ES-I3 (cell line): ENCODE measurements around the gene LPAR3.
"Not testable (repeated sequence)": the region's sequence is repeated elsewhere in the genome, so short reads cannot be mapped to it uniquely, and the experiment has no call there.

Experiments used
- H3K36me3 ChIP-seq: 2 replicates; pipeline ENCODE4 v1.6.1; 2013; ENCODE audit warnings: mild to moderate bottlenecking, low read length, control low read depth, moderate library complexity; ENCODE audit not compliant: insufficient read depth
- H3K4me1 ChIP-seq: 2 replicates; pipeline ENCODE4 v1.6.1; 2013; ENCODE audit warnings: mild to moderate bottlenecking, control low read depth, low read length; ENCODE audit not compliant: insufficient read depth
- H3K9ac ChIP-seq: 2 replicates; pipeline ENCODE4 v1.6.1; 2013; ENCODE audit warnings: low read depth, mild to moderate bottlenecking, low read length, moderate library complexity
- H3K9me3 ChIP-seq: 2 replicates; pipeline ENCODE4 v1.6.1; 2013; ENCODE audit warnings: mild to moderate bottlenecking, low read length, moderate library complexity; ENCODE audit not compliant: control insufficient read depth, insufficient read depth

LPAR3 gene

DNA sequence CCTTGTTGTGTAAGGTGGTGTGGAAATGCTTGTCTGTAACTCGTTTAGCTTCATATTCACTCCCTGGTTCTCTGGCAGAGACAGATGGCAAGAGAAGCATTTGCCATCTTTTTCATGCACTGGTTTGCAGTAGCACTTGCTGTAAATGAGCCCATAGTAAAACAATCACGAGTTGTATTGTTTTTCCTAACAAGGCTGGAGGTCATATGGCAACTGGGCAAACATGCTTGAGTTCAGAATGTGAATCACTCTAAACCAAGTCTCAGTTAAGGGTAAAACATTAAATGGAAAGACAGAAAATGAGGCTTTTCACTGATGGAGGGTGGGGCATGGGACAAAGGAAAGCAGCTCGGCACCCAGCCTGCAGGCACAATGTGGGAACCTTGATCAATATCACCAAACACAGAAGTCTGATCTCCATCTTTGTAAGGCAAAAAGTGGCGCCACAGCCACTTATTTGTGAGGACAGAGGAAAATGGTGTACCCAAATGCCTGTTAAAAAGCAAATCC lies 26.5 kb upstream of the LPAR3 start:
- Histone ChIP-seq H3K4me1 (0 out of 2 replicates have a peak, but pooled peaks cover 3% of the 10 kb centered on the region), H3K36me3 (no peaks in the 10 kb centered on the region), H3K9ac (no peak overlapping the region)

GRCh38 chr1:84918726-84919336 lies 25.8 kb upstream of the LPAR3 start:
- H3K4me1 ChIP-seq = 0 out of 2 replicates have a peak, but pooled peaks cover 3% of the 10 kb centered on the region
- H3K9ac ChIP-seq = no peak overlapping the region
- H3K9me3 ChIP-seq = no peaks in the 10 kb centered on the region
- no peaks in the 10 kb centered on the region for H3K36me3 ChIP-seq

More for the DNA sequence above, 26.5 kb upstream of the LPAR3 start:
- H3K9me3 ChIP-seq = no peaks in the 10 kb centered on the region

DNA sequence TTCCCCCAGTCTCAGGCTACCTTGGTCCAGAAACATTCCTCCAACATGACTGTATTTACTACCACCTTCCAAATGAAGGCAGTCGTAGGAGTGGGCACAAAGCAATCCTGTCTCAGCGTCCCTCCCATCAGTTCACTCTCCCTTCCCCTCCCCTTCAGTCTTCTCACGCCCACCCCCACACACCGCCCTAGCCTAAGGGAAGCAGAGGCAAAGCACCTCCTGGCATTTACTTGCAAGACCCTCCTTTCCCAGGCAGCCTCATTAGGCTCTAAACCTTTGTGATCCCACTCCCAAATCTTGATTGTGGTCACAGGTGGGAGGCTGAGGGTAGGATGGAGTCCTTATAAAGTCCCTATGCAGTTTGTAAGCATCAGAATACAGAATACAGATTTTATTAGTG lies 23.9 kb upstream of the LPAR3 start:
- H3K4me1 ChIP-seq = 0 out of 2 replicates have a peak, but pooled peaks cover 3% of the 10 kb centered on the region
- no peak overlapping the region for H3K9ac ChIP-seq
- H3K36me3 ChIP-seq = no peaks in the 10 kb centered on the region
- no peaks in the 10 kb centered on the region for H3K9me3 ChIP-seq

- H3K36me3 ChIP-seq = no peaks in the 10 kb centered on the region
- H3K9me3 ChIP-seq = no peaks in the 10 kb centered on the region
- H3K4me1 ChIP-seq = 0 out of 2 replicates have a peak, but pooled peaks cover 3% of the 10 kb centered on the region
- H3K9ac ChIP-seq = no peak overlapping the region
Observed at GRCh38 chr1:84913555-84913892, 20.5 kb upstream of the LPAR3 start.

DNA sequence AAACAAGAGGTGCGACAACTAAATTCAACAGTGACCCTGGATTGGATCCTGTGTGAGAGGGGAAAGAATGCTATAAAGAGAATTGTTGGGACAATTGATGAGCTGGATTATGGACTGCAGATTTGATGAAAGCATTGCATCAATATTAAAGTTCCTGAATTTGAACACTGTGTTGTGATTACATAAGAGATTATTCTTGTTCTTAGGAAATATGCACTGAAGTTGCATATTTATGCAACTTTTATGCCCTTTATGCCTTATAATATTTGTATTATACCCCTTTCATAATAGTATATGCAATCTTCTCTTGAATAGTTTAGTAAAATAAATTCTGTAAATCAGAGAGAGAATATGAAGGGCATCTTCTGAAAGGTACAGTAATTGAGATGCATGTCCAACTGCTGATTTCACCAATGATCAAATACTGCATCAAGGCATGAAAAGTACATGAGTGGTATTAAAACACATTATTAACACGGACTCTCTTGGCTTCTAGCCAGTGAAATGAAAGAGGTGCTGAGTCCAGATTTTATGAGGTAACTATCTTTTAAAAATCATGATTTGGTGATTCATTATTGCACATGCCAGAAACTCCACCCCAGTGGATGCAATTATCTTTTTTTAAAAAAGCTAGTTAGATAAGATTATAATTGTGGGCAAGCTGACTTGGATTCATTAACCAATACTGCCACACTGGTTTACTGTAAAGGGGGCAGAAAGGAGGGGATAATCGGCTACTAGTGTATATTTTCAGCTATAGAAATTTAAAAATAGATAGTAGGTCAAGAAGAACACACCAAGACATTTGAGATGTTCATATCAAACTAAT lies 19.9 kb upstream of the LPAR3 start:
- Histone ChIP-seq H3K4me1 (0 out of 2 replicates have a peak, but pooled peaks cover 3% of the 10 kb centered on the region), H3K36me3 (no peaks in the 10 kb centered on the region), H3K9ac (no peak overlapping the region), H3K9me3 (no peaks in the 10 kb centered on the region)

GRCh38 chr1:84908746-84909464 lies 15.9 kb upstream of the LPAR3 start:
- H3K9ac ChIP-seq, H3K4me1 ChIP-seq, H3K36me3 ChIP-seq, H3K9me3 ChIP-seq: not testable (repeated sequence)

- H3K4me1 ChIP-seq = peaks cover 4% of the 10 kb centered on the region; the same call in 1 of the 2 replicates
- H3K36me3 ChIP-seq = no peaks in the 10 kb centered on the region
- H3K9me3 ChIP-seq = no peaks in the 10 kb centered on the region
- no peak overlapping the region for H3K9ac ChIP-seq
Observed at GRCh38 chr1:84907095-84907827, 14.3 kb upstream of the LPAR3 start.

GRCh38 chr1:84902727-84903126 lies 9.7 kb upstream of the LPAR3 start:
- H3K9ac ChIP-seq, H3K4me1 ChIP-seq, H3K36me3 ChIP-seq, H3K9me3 ChIP-seq: not testable (repeated sequence)

DNA sequence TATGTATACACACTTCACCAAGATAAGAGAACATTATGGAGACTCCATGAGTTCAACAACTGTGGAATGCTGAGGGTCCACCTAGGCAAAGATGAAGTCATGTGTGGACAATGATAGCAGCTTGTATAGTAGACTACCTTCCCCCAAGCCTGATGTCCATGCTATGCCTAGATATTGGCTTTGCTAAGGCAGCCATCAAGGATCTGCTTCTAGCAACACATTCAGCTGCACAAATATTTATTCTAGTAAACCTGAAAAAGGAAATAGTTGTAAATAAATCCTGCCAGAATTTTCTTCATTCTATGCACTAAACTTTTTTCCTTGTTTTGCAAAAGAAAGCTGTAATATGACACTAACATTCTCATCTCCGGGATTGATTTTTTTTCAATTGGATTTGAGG lies 7.0 kb upstream of the LPAR3 start:
- H3K36me3 ChIP-seq = no peaks in the 10 kb centered on the region
- H3K9me3 ChIP-seq = no peaks in the 10 kb centered on the region
- H3K9ac ChIP-seq = no peak overlapping the region

DNA sequence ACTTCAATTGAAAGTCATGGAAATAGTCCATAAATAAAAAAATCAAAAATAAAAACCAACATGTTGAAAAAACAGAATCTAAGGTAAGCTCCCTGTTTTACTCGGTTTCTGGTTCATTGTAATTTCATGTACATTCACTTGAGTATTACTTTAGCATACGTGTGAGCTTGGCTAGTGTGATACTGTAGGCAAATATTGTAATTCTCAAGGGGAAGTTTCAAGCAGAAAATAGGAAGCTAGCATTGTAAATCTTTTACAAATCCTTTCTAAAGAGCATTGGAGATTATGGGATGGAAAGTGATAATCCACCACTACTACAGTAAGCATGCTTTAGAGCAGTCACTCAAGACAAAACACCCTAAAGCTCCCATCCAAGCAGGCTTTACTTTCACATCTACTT lies 3.3 kb upstream of the LPAR3 start:
- Histone ChIP-seq H3K4me1 (peaks cover 14% of the 10 kb centered on the region), H3K9ac (no peak overlapping the region), H3K9me3 (no peaks in the 10 kb centered on the region), H3K36me3 (no peaks in the 10 kb centered on the region)

More for the DNA sequence above, 7.0 kb upstream of the LPAR3 start:
- H3K4me1 ChIP-seq = peaks cover 4% of the 10 kb centered on the region; the same call in 1 of the 2 replicates

DNA sequence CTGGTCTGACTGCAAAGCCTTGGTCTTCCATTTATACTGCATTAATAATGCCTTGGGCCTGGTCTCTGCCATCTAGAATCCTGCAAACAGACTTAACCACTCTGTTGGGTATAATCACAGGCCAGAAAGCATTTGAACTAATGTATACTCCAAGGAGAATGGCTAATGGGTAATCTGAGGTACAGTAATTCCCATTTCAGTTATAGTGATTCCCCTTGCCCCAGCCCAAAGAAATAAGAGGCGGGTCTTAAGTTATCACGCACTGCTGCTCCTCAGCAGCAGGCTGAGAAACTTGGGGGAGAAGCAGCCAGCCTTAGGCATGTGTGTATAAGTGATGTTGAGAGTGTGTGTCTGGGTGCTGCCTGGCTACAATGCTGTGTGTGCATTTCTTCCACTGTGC lies 2.4 kb downstream of the LPAR3 start:
- H3K9me3 ChIP-seq = no peaks in the 10 kb centered on the region

GRCh38 chr1:84889437-84889836 lies 3.6 kb downstream of the LPAR3 start:
- no peaks in the 10 kb centered on the region for H3K36me3 ChIP-seq

More for the DNA sequence above, 2.4 kb downstream of the LPAR3 start:
- Histone ChIP-seq H3K9ac (no peak overlapping the region), H3K4me1 (peaks cover 14% of the 10 kb centered on the region), H3K36me3 (no peaks in the 10 kb centered on the region)

GRCh38 chr1:84888753-84889152 lies 4.3 kb downstream of the LPAR3 start:
- H3K36me3 ChIP-seq = no peaks in the 10 kb centered on the region
- no peaks in the 10 kb centered on the region for H3K9me3 ChIP-seq
- H3K9ac ChIP-seq = no peak overlapping the region
- H3K4me1 ChIP-seq = 0 out of 2 replicates have a peak, but pooled peaks cover 2% of the 10 kb centered on the region

More at GRCh38 chr1:84889437-84889836, 3.6 kb downstream of the LPAR3 start:
- no peaks in the 10 kb centered on the region for H3K9me3 ChIP-seq
- H3K4me1 ChIP-seq = peaks cover 6% of the 10 kb centered on the region; the same call in 1 of the 2 replicates
- no peak overlapping the region for H3K9ac ChIP-seq
